Measurements from ENCODE around the gene POLR3B.

GRCh38 chr12:106369624-106370346, 12.2 kb downstream of the POLR3B start:
- no peak for TF ChIP-seq CTCF (IDR thresholded peaks at IDR 0.05; ENCODE audit: low read depth, low read length, poor library complexity, severe bottlenecking)
- TF ChIP-seq EZH2phosphoT487 (IDR thresholded peaks at IDR 0.05; ENCODE audit: borderline replicate concordance, low read length), result no peak

Data from DOHH2 (cell line).